Fibroblast of pulmonary artery (primary cell): ENCODE data around the gene GM2A.
"Not testable (repeated sequence)": the region's sequence is repeated elsewhere in the genome, so short reads cannot be mapped to it uniquely, and the experiment has no call there.

Experiments
- DNase-seq: peaks from one replicate; pipeline ENCODE4 v3.0.0-alpha.2; 2010; ENCODE audit warnings: low read depth
- H3K4me3 ChIP-seq: replicated peaks from 2 replicates; pipeline ENCODE4 v1.5.1; 2011; ENCODE audit warnings: low read depth, mild to moderate bottlenecking, control low read depth, low read length, moderate library complexity
- TF ChIP-seq, protein P1 (sequence below): IDR thresholded peaks from 2 replicates; pipeline ENCODE4 v1.5.1; 2011; ENCODE audit warnings: mild to moderate bottlenecking, control low read depth, low read length, inconsistent platforms; ENCODE audit errors: missing control alignments

GM2A gene

DNA sequence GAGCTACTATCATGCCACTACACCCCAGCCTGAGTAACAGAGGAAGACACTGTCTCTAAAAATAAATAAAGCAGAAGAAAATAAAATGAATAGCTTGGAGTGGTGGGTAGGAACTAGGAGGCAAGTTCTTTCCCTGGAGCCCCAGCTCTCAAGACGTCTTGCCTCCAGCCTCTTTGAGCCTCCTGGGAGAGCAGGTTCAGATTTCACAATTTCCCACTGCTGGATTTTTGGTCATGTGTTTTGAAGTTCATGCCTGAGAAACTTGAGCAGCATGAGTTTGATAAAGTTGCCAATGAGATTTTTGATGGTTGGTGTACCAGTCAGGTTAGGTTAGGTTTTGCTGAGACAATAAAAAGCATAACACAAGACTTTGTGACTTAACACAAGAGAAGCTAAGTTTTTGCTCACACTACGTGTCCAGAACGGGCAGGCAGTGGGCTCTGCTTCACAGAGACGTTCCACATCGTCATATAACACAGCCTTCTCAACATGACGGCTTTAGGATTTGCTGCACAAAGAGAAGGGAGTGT lies 25.0 kb upstream of the GM2A start:
- DNase-seq: no peak
- TF ChIP-seq, protein P1, sequence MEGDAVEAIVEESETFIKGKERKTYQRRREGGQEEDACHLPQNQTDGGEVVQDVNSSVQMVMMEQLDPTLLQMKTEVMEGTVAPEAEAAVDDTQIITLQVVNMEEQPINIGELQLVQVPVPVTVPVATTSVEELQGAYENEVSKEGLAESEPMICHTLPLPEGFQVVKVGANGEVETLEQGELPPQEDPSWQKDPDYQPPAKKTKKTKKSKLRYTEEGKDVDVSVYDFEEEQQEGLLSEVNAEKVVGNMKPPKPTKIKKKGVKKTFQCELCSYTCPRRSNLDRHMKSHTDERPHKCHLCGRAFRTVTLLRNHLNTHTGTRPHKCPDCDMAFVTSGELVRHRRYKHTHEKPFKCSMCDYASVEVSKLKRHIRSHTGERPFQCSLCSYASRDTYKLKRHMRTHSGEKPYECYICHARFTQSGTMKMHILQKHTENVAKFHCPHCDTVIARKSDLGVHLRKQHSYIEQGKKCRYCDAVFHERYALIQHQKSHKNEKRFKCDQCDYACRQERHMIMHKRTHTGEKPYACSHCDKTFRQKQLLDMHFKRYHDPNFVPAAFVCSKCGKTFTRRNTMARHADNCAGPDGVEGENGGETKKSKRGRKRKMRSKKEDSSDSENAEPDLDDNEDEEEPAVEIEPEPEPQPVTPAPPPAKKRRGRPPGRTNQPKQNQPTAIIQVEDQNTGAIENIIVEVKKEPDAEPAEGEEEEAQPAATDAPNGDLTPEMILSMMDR: no peak
- no peak overlapping the region for H3K4me3 ChIP-seq

DNA sequence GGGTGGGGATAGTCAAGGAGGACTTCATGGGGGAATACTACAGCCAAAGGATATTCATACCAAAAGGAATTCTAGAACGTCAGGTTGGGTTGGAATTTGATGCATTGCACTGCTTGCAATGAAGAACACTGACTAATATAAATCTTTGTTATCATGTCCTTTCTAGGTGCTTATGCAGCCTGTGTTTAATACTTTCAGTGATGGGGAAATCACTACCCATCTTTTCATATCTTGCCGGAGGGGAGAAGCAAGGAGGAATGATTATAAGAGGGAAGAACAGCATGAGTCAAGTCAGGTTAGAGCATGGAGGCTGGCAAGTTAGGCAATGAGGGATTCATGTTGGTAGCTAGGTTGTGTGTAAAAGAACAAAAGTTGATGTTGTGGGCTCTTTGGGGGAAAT lies 24.0 kb upstream of the GM2A start:
- no peak overlapping the region for H3K4me3 ChIP-seq
- DNase-seq: no peak
- TF ChIP-seq, protein P1: no peak

DNA sequence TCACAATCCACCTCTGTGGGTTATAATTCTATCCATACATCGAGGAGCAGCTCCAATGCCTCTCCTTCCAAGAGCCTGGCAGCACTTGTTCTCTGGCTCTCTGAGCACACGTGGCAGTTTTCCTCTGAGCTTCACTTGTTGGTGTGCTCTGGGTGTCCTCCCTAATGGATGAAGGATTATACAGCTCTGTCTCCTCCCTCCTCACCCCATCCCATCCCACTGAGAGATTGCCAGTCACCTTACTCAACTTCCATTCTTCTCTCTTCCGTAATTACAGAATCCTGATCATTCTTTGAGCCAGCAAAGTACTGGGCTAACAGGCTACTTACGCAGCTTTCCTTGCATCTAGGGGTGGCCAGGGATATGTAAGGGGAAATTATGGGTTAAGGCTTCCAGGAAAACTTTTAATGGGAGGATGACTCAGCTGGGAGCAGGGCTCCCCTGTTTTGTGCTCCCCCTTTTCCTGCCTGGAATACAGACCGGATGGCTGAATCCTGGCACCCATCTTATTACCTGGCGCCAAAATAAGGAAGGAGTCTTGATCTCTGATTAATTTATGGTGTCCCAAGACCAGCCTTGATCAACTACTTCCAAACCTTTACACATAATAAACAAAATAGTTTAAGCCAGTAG lies 22.8 kb upstream of the GM2A start:
- no peak overlapping the region for H3K4me3 ChIP-seq
- TF ChIP-seq, protein P1: no peak
- DNase-seq: no peak

- TF ChIP-seq, protein P1: no peak
- no peak overlapping the region for H3K4me3 ChIP-seq
- no peak for DNase-seq
Measured at GRCh38 chr5:151231359-151231758, 21.6 kb upstream of the GM2A start.

- no peak overlapping the region for H3K4me3 ChIP-seq
- no peak for DNase-seq
- TF ChIP-seq, protein P1: no peak
Measured at GRCh38 chr5:151233616-151234085, 19.3 kb upstream of the GM2A start.

- TF ChIP-seq, protein P1: no peak
- peak; percentile 93 for DNase-seq
Measured at GRCh38 chr5:151234476-151235238, 18.3 kb upstream of the GM2A start.

GRCh38 chr5:151235239-151235571 lies 17.8 kb upstream of the GM2A start:
- not testable (repeated sequence) for H3K4me3 ChIP-seq, DNase-seq

More at GRCh38 chr5:151234476-151235238, 18.3 kb upstream of the GM2A start:
- no peak overlapping the region for H3K4me3 ChIP-seq
